Endothelial cell of umbilical vein (primary cell): ENCODE measurements around the gene CDC42EP5. TPM values are rescaled to one million over a fixed set of nuclear protein-coding genes. Genes with fewer than 3 reads are reported as not detected.
A peak's percentile ranks its signal among the peaks of the same experiment; 100 is the strongest.

Source experiments
- BruUV-seq: library from RNA; stranded (reverse); fragments of 400-500 nt; replicated peaks from 2 replicates; lab custom pipeline; 2021; lab: Mats Ljungman, UMichigan
- CTCF ChIA-PET: fragments of 300-600, 350-600 bp; sonication (Branson Sonifier 250); formaldehyde crosslinking; loops from one replicate; lab custom pipeline; 2021; ENCODE audit warnings: antibody characterized with exemption, inconsistent platforms; lab: Charles Lee
- POLR2A ChIA-PET: fragments of 300-600, 350-600 bp; sonication (Branson Sonifier 250); formaldehyde crosslinking; loops from one replicate; lab custom pipeline; 2021; ENCODE audit warnings: antibody characterized with exemption, inconsistent platforms; lab: Charles Lee
- DNase-seq: peaks from one replicate; pipeline ENCODE4 v3.0.0-alpha.2; 2011; ENCODE audit warnings: low read depth, low spot score
- FAIRE-seq: peaks from 2 replicates; lab custom pipeline; 2011; peaks lifted over from hg19 to GRCh38; lab: Jason Lieb, UNC
- H2AFZ ChIP-seq: 2 replicates; pipeline ENCODE4 v1.6.0; 2012; ENCODE audit warnings: low read depth, low read length, control low read depth, inconsistent platforms
- H3K27ac ChIP-seq: 2 replicates; pipeline ENCODE4 v1.5.1; 2011; ENCODE audit warnings: low read depth, mild to moderate bottlenecking, control low read depth, low read length, moderate library complexity; ENCODE audit not compliant: insufficient read depth
- H3K27me3 ChIP-seq, 2 experiments: 2 replicates each; pipeline versions ENCODE4 v1.6.0 to v1.6.1; 2011; ENCODE audit warnings: low read length in 2 of 2, mixed read lengths in 1 of 2; ENCODE audit not compliant: control insufficient read depth in 2 of 2, insufficient read depth in 2 of 2
- H3K36me3 ChIP-seq, 2 experiments: 2 replicates in 1 of 2; 3 replicates in 1 of 2; pipeline ENCODE4 v1.5.1; 2011; ENCODE audit warnings: low read length in 2 of 2, mild to moderate bottlenecking in 1 of 2, moderate library complexity in 1 of 2; ENCODE audit not compliant: control insufficient read depth in 2 of 2, insufficient read depth in 2 of 2; ENCODE audit errors: extremely low read depth in 1 of 2
- H3K4me1 ChIP-seq: 3 replicates; pipeline ENCODE4 v1.5.1; 2011; ENCODE audit warnings: mild to moderate bottlenecking, low read length; ENCODE audit not compliant: control insufficient read depth, insufficient read depth; ENCODE audit errors: extremely low read depth
- H3K4me2 ChIP-seq: 2 replicates; pipeline ENCODE4 v1.6.1; 2011; ENCODE audit warnings: low read length, control low read depth, mixed read lengths; ENCODE audit not compliant: insufficient read depth
- H3K4me3 ChIP-seq, 3 experiments: fragments of 200-600 bp in 1 of 3; sonication (generic), shearing (Covaris generic) in 1 of 3; replicated peaks in 1 of 3; 2 replicates each; pipeline ENCODE4 v1.5.1; 2011 to 2016; ENCODE audit warnings: control low read depth in 3 of 3, low read length in 3 of 3, mild to moderate bottlenecking in 2 of 3, inconsistent platforms in 1 of 3, low read depth in 1 of 3, moderate library complexity in 1 of 3; ENCODE audit not compliant: insufficient read depth in 1 of 3
- H3K79me2 ChIP-seq: 2 replicates; pipeline ENCODE4 v1.6.0; 2012; ENCODE audit warnings: low read length, inconsistent platforms; ENCODE audit not compliant: control insufficient read depth, insufficient read depth
- H3K9ac ChIP-seq: replicated peaks from 2 replicates; pipeline ENCODE3; 2011; ENCODE audit warnings: low read length, control low read depth; ENCODE audit not compliant: insufficient read depth; ENCODE audit errors: extremely low read depth
- H3K9me1 ChIP-seq: replicated peaks from 3 replicates; pipeline ENCODE4 v1.6.0; 2011; ENCODE audit warnings: mild to moderate bottlenecking, low read length; ENCODE audit not compliant: control insufficient read depth, insufficient read depth; ENCODE audit errors: extremely low read depth
- H3K9me3 ChIP-seq: replicated peaks from 2 replicates; pipeline ENCODE4 v1.5.1; 2012; ENCODE audit warnings: low read length, inconsistent platforms; ENCODE audit not compliant: control insufficient read depth, insufficient read depth
- H4K20me1 ChIP-seq: replicated peaks from 2 replicates; pipeline ENCODE3; 2011; ENCODE audit warnings: mild to moderate bottlenecking, low read length; ENCODE audit not compliant: control insufficient read depth, insufficient read depth; ENCODE audit errors: extremely low read depth
- EZH2 ChIP-seq: IDR thresholded peaks from 2 replicates; pipeline ENCODE4 v1.6.1; 2012; ENCODE audit warnings: borderline replicate concordance, low read depth, mild to moderate bottlenecking, moderate library complexity, low read length, inconsistent platforms; ENCODE audit not compliant: severe bottlenecking
- FOS ChIP-seq: IDR thresholded peaks from 2 replicates; pipeline ENCODE4 v1.6.1; 2011; ENCODE audit warnings: mild to moderate bottlenecking, low read length, moderate library complexity, borderline replicate concordance; ENCODE audit not compliant: insufficient read depth
- GATA2 ChIP-seq: IDR thresholded peaks from 2 replicates; pipeline ENCODE4 v1.7.0; 2011; ENCODE audit warnings: low read depth, mild to moderate bottlenecking, moderate library complexity, mixed read lengths, low read length; ENCODE audit not compliant: insufficient read length, insufficient read depth
- JUN ChIP-seq: IDR thresholded peaks from 2 replicates; pipeline ENCODE4 v1.6.1; 2011; ENCODE audit warnings: borderline replicate concordance, low read depth; ENCODE audit not compliant: insufficient read length, insufficient read depth
- MYC ChIP-seq: IDR thresholded peaks from one replicate; pipeline ENCODE4 v1.6.1; 2011; ENCODE audit warnings: mild to moderate bottlenecking, low read depth, low read length
- POLR2A ChIP-seq: IDR thresholded peaks from 2 replicates; pipeline ENCODE4 v1.6.1; 2012; ENCODE audit warnings: low read depth, mild to moderate bottlenecking, control low read depth, low read length
- POLR2AphosphoS5 ChIP-seq: IDR thresholded peaks from 2 replicates; pipeline ENCODE4 v1.6.1; 2012; ENCODE audit warnings: low read depth, mild to moderate bottlenecking, control low read depth, low read length, moderate library complexity; ENCODE audit not compliant: insufficient read depth
- dilution Hi-C: fragments of 300-500 bp; cut with MboI; formaldehyde crosslinking; loops from one replicate; pipeline ENCODE4 v1.15.0; 2019; ENCODE audit warnings: low sequenced_read_pairs; ENCODE audit not compliant: extremely low pct_ligation_motif_present
- intact Hi-C: fragments of 100-400 bp; cut with micrococcal nuclease; formaldehyde crosslinking; loops from one replicate; pipeline ENCODE4 v1.10.0; 2022
- polyA plus RNA-seq, 4 experiments: library from polyadenylated mRNA; depleted of rRNA in 3 of 4; stranded (reverse) in 3 of 4; unstranded in 1 of 4; fragments of >200 nt; gene quantifications; 2 replicates each; pipeline versions ENCODE4 v1.2.1 to v1.2.3, GENCODE V29; 2011 to 2012; ENCODE audit warnings: missing spikeins in 1 of 4
- total RNA-seq: library from RNA; stranded (reverse); gene quantifications from 2 replicates; pipeline ENCODE4 v1.2.3, GENCODE V29; 2021
- TF ChIP-seq, protein P1 (sequence below), 2 donors: IDR thresholded peaks; 1 replicate in 1 of 2; 2 replicates in 1 of 2; pipeline ENCODE4 v1.5.1; 2011; ENCODE audit warnings: low read length in 2 of 2, mild to moderate bottlenecking in 2 of 2, moderate library complexity in 2 of 2, control low read depth in 1 of 2, inconsistent platforms in 1 of 2, low read depth in 1 of 2; ENCODE audit not compliant: insufficient read depth in 1 of 2; ENCODE audit errors: extremely low read depth in 1 of 2
- TF ChIP-seq, protein P2 (sequence below): IDR thresholded peaks from 2 replicates; pipeline ENCODE4 v1.6.1; 2011; ENCODE audit not compliant: insufficient read depth, insufficient read length

The CDC42EP5 gene
- total and polyA plus RNA-seq, 2 donors (not counting 3 experiments of a cell fraction or from before 2014, with no cell fraction given) = 37.3 to 85.5 TPM

DNA sequence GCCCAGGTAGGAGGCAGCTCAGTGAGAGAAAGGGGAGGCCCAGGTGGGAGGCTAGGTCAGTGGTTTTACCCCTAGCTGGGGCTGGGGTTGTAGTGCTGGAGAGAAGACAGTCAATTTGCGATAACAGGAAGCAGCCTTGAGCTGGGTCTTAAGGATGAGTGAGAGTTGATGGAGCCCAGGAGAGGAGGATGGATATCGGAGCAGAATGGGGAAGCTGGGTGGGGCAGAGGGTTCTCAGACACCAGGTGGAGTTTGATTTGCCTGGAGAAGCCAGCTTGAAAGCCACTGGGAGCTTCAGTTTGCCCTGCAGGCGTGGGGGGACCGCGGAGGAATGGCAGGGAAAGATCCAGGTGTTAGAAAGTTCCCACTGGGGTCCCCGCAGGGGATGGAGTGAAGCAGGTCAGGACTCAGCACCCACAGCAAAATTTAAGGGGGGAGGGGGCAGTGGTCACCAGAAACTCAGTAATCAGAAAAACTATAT, 836 bp upstream of the CDC42EP5 start:
- H3K4me1 ChIP-seq = peaks cover 35% of the 10 kb centered on the region
- ChIA-PET CTCF (interaction anchor here (1.0 to 1.7 kb wide), 5 partner anchors 8 to 444 kb away, joined by 3 to 21 read pairs (median 7); partner anchors contain the start of gene LENG9), POLR2A (interaction anchor here (1.4 kb wide), 2 partner anchors 10 to 12 kb away, joined by 4 to 6 read pairs; partner anchors contain the start of gene LENG9)
- peak overlapping the region; percentile 57 for H3K4me2 ChIP-seq
- dilution Hi-C loops = no loop called here
- peak overlapping the region; percentile 68 for H3K27ac ChIP-seq
- DNase-seq (no peak), FAIRE-seq (no peak)
- H2AFZ ChIP-seq = peak overlapping the region; percentile 90
- H3K36me3 ChIP-seq = no peaks in the 10 kb centered on the region
- intact Hi-C loops = loop anchor here (1.0 kb wide), 1 partner anchor 49 kb away; no protein-coding TSS in a partner anchor
- peak overlapping the region; percentile 58 for H3K9ac ChIP-seq
- no peak for TF ChIP-seq POLR2AphosphoS5
- TF ChIP-seq JUN = no peak
- TF ChIP-seq POLR2A = no peak
- no peak for TF ChIP-seq FOS
- TF ChIP-seq, protein P1, sequence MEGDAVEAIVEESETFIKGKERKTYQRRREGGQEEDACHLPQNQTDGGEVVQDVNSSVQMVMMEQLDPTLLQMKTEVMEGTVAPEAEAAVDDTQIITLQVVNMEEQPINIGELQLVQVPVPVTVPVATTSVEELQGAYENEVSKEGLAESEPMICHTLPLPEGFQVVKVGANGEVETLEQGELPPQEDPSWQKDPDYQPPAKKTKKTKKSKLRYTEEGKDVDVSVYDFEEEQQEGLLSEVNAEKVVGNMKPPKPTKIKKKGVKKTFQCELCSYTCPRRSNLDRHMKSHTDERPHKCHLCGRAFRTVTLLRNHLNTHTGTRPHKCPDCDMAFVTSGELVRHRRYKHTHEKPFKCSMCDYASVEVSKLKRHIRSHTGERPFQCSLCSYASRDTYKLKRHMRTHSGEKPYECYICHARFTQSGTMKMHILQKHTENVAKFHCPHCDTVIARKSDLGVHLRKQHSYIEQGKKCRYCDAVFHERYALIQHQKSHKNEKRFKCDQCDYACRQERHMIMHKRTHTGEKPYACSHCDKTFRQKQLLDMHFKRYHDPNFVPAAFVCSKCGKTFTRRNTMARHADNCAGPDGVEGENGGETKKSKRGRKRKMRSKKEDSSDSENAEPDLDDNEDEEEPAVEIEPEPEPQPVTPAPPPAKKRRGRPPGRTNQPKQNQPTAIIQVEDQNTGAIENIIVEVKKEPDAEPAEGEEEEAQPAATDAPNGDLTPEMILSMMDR (IDR thresholded peaks at IDR 0.05; ENCODE audit: extremely low read depth in 1 of 2, insufficient read depth in 1 of 2, low read depth in 1 of 2, low read length in 2 of 2) = no peak
- TF ChIP-seq, protein P2, sequence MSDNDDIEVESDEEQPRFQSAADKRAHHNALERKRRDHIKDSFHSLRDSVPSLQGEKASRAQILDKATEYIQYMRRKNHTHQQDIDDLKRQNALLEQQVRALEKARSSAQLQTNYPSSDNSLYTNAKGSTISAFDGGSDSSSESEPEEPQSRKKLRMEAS = no peak
- no peak for TF ChIP-seq EZH2
- no peak for TF ChIP-seq MYC
- no peak for TF ChIP-seq GATA2
- H3K9me3 ChIP-seq = no peaks in the 10 kb centered on the region
- H3K9me1 ChIP-seq = no peaks in the 10 kb centered on the region
- no TSS peak for BruUV-seq
- H3K4me3 ChIP-seq = no peak overlapping the region
- H3K79me2 ChIP-seq = peaks cover 1% of the 10 kb centered on the region
- no peaks in the 10 kb centered on the region for H4K20me1 ChIP-seq
- no peaks in the 10 kb centered on the region for H3K27me3 ChIP-seq
